HG03108 (cell line): ENCODE data around the gene FNDC5.

Experiments
- ATAC-seq: cut with Tn5 transposase; IDR thresholded peaks from one replicate; pipeline ENCODE4 v1.9.1; 2021; ENCODE audit warnings: moderate library complexity; ENCODE audit not compliant: unreplicated experiment

FNDC5 gene

DNA sequence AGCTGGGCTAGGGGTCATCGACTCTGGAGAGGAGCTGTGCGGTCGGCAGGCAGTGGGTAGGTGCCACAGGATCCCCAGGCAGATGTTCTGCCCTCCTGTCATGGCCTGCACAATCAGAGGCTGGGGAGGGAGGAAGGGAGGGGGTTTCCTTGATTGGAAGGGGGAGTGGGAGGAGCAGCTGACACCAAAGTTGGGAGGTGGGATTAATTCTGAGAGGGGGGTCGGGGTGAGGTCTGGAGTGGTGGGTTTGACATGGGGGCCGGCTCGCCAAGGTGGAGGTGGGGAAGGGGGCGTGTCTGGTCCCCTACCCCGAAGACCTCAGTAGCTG lies 14.9 kb upstream of the FNDC5 start:
- ATAC-seq = no peak

DNA sequence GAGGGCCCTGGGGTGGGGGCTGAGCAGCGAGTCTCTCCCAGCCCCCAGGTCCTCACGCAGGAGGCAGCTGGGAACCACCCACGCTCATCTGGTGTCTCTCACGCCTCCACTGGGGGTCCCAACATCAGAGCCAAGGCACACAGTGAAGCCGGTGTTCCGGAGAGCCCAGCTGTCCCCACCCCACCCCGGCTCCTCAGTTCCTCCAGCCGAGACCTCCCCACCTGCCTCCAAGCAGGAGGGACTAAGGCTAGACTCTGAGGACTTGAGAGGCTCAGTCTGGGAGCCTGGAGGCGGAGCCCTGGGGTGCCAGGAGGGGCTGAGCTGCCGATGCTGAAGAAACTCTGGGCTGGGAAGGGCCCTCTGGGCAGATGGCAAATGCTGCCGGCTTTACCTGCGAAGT lies 14.0 kb upstream of the FNDC5 start:
- no peak for ATAC-seq

DNA sequence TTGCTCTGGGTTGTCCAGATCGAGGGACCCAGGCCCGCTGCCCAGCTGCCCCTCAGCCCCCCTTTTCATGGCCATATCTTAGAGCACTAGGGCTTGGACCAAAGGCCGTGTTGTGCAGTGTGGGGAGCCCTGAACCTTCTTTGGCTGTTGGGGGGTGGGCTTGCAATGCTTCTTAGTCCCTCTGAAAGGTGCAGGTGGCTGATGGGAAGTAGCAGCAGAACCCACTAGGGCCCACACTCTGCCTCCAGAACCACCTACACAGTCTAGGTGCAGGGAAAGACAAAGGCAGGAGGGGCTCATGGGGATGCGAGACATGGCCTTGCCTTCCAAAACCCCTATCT lies 13.3 kb upstream of the FNDC5 start:
- no peak for ATAC-seq

DNA sequence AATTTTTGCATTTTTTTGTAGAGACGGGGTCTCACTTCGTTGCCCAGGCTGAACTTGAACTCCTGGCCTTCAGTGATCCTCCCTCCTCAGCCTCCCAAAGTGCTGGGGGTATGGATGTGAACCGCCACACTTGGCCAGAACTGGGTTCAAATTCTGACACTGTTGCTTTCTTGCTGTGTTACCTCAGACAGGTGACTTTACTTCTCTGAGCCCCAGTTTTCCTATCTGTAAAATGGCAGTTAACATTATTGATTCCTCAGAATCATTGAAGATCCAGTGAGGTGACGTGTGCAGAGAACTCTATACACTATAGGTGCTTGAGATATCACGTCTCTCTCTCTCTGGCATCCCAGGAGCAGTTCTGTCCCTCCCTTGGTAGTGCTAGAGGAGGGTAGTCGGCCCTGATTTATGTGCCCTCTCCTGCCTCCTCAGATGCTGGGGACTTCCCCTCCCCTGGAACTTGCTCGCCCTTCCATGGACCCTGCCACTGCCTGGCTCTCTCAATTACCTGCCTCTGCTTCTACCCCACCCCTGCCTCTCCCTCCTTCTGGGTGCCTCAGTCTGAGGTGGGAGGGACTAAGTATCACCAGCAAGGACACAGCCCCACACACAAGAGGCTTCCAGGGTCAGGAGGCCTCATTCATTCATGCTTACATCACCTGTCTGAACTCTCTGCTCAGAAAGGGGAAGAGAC lies 12.8 kb upstream of the FNDC5 start:
- ATAC-seq = no peak

DNA sequence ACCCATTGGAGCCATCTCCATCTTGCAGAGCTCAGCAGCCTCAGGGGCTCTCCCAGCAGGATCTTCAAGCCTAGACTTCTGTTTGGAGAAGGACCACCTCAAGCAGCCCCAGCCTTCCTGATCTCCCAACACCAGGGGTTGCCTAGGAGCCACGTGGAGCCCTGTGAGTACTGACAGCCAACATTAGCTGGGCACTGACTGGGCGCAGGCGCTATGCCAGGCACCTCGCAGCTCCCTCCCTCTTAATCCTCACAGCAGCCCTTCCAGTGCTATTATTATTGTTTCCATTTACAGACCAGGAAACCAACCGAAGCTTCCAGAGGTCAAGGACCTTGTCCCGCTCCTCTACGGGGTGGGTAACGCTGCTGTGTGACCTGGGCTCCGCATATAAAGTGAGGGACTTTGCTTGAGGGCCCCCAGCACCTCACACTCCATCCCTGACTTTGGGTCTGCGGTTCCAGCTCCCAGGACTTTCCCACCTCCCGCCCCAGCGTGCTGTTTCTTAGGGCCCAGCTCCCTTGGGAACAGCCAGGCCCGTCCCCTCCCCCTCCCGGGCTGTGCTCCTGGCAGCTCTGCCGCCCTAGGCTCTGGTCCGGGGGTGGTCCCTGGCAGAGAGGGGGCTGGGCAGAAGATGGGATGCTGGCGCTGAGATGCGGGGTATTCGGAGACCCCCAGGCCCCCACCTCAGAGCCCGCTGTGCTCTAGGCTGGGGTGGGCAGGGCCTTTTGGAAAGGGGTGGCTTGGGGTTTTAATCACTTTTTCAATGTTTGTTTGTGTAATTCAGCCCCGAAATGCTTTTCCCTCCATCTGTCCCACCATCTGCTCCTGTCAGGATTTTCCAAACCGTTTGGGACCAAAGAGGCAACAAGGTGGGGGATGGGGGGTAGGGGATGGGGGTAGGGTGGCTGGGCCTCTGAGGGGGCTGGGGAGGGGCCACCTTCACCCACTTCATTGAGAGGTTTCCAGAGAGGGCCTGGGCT lies 11.4 kb upstream of the FNDC5 start:
- ATAC-seq = no peak

DNA sequence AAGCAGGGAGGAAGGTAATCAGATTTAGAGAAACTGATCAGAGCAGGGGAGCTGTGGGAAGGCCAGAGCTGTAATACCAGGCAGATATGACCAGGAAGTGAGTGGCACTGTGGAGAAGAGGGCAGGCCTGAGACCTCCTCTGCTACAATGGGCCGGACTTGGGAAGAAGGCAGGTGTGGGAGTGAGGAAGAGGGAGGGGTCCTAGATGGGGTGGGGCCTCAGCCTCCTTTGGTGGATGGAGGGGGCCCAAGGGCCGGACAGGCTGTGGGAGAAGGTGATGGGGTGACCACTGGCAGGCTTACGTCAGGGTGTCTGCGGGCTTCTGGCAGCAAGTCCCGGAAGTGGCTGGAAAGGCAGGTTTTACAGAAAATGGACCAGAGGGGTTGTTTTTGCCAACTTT lies 10.6 kb upstream of the FNDC5 start:
- ATAC-seq = no peak

DNA sequence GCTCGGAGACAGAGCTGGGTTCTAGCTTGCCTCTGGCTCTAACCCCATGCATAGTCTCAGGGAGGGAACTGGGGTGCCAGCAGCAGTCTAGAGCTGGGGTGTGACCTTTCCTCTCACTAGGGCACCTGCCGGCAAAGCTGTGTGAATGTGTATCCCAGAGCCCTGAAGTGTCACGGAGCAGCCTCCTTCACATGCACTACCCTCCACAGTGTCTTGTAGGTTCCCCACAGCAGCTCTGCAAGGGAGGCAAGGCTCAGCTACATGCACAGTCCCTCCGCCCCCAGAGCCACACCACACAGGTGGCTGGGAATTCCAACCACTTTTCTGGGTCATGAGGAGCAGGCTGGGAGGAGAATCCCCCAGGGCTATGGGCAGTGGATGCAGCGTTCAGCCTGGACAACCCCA lies 7.9 kb upstream of the FNDC5 start:
- no peak for ATAC-seq

DNA sequence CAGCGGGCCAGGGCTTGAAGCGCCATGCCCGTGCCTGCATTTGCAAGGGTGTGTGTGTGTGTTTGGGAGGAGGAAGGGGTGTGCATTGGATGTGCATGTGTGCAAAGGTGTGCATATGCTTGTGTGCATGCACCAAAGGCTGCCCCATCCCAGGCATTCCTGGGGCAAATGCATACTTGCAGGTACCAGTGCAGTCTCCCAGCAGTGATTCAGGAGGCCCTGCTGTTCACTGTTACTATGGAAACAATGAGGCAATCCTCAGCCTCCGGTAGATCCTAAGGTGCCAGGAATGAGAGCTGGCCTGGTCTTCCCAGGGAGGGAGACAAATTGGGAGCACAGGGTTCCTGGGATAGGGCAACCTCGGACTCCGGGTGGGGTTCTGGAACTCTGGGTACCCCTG lies 7.5 kb upstream of the FNDC5 start:
- no peak for ATAC-seq

DNA sequence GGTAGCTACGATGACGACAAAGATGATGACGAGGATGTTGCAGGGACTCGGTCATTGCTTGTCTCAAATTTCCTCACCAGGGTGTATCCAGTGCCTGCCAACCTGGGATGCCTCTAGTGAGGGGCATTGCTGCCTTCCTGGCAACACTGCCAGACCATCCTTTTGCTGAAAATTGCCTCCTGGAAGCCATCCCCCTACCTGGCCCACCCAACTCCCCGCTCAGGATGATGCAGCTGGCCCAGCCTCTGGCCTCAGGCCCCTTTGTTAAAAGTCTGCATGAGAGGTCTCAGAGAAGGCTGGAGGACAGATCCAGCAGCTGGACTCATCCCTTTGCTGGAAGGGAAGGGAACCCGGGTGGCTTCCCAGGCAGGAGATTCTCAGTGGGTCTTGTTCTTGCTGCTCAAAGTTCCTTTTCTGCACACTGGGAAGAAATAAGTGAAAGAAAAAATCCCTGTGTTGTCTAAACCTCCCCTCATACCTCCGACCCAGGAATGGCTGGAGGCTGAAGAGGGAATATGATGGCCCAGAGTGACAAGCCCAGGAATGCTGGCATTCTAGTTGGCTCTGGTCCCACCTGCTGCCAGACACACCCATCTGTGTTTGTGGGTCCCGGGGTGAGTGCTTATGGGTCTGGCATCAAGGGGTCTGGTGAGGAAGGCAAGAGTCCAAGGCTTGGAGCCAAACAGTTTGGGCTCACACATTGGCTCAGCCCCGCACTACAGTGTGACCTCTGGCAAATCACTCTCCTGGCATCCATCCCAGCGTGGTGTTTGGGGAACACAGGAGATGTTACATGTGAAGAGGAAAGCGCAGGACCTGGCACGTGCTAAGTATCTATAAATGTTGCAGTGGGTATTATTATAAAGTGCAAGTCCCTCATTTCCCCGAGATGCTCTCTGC lies 6.7 kb upstream of the FNDC5 start:
- ATAC-seq = no peak

DNA sequence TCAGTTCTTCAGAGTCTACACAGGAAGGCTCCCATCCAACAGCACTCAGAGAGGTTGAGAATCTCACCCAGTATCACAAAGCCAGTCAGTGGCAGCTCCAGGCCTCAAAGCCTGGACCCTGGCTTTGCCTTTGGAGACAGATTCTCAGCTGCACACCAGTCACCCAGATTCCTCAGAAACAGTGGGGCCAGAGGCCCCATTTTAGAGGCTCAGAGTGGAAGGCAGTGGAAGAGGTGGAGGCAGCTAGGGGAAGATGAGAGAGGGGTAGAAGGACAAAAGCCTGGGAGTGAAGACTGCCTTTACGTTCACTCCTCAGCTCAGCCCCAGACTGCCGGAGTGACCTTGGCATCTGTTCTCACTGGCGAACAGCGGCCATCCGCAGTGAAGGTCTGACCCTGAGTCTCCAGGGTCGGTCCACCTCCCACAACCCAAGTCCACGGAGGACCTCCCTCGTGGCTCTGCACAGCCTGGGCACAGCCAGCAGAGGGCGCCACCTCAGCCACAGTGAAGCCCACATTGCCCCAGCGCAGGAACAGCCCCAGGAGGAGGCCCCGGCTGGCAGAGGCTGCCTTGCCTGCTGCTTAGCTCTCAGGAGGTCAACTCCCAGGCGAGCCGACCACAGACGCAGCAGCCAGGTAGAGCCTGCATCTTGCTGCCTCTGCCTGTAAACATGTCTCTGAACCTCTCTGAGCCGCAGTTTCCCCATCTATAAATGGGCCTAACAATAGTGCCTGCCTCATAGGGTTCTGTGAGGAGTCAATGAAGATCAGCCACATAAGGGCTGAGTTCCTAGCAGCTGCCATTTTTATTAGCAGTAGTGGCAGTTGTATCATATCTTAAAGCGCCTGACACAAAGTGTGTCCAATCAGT lies 5.9 kb upstream of the FNDC5 start:
- no peak for ATAC-seq

DNA sequence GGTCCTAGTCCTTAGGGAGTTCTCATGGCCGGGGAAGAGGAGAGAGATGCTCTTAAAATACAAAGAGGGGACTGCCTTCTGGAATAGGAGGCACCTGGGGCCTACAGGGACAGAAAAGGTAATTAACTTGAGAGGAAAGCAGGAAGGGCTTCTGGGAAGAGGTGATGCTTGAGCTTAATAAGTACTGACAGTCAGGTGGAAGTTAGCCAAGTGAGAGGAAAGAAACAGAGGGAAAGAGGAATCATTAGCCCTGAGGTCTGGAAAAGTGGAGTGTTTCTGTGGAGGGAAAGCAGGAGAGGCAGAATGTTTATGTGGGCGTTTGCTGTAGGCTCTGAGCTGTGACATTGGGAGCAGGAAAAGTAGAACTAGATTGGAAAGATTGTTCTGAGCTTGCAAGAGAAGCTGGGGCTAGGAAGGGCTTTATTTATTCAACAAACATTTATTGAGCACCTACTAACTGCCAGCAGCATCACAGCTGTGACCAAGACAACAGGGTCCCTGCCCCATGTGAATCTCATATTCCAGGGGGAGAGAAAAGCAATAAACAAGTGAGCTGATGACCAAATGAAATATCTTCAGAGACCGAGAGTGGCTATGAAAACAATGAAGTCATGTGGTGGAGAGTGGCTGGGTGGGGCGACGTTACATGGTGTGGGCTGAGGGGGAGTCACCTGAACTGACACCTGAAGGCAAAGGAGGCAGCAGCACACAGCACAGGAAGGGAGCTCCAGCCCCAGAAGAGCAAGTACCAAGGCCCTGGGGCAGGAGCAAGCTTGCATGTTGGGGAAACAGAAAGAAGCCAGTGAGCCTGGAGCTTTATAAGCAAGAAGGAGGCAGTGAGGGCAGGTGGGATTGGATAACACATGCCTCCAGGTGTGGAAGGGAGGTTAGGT lies 4.4 kb upstream of the FNDC5 start:
- ATAC-seq = no peak

DNA sequence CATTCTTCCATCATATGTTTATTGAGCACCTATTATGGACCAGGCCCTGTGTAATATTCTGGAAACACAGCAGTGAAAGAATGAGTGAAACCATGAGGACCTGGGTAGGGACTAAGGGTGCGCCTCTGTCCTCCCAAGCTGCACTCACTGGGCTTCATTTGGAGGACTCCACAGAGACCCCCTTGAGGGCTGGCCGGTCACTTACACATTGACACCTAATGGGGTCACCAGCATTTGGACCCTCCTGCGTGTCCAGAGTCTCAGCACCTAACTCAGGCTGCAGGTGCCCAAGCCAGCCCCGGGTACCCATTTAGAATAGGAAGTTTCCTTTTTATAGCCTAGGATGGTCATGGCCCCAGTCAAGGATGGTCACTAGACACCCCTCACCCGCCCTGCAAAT lies 2.8 kb upstream of the FNDC5 start:
- ATAC-seq = no peak

DNA sequence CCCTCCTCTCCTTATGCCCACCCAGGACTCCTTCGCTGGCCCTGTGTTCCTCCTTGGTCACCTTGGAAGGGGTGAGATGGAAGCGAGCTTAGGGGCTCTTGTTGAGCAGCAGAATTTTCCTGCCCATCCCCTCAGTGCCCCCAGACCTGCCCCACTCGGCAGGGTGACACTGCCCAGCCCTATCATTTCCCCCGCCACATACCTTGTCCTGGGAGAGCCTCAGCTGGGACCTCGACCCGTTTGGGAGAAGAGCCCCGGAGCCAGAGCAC lies 1.4 kb upstream of the FNDC5 start:
- no peak for ATAC-seq

DNA sequence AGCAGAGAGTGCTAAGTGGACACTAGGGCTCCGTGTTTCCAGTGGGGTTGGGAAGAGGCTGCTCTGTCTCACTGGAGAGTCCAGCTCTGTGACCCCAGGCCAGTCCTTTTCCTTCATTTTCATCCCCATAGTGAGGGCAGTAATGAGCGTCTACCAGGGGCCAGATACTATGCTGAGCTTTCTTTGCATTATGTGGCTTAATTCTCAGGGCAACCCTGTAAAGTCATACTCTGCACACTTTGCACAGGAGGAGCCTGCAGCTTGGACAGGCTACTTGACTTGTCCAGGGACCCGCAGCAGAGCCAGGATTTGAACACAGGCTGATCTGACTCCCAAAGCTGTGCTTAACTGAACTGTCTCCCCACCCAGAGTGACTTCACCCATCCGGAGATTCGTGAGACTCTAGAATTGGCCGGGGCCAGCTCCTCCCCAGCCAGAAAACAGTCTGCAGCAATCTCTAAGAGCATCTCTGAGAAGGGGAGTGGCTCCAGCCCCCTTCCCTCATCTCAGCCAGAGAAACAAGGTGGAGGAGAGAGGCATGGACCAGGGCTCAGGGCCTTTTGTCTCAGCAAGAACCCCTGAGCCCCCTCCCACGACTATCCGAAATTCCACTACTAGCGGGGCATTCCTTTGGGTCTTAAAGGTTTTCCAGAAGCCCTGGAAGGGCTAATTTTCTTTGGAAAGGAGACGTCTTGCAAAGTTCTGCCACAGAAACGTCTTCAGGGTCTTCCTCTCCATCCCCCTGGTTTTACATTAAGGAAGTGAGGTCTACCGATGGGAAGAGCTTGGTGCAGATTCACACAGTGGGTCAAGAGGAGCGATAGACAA lies 866 bp upstream of the FNDC5 start:
- no peak for ATAC-seq

DNA sequence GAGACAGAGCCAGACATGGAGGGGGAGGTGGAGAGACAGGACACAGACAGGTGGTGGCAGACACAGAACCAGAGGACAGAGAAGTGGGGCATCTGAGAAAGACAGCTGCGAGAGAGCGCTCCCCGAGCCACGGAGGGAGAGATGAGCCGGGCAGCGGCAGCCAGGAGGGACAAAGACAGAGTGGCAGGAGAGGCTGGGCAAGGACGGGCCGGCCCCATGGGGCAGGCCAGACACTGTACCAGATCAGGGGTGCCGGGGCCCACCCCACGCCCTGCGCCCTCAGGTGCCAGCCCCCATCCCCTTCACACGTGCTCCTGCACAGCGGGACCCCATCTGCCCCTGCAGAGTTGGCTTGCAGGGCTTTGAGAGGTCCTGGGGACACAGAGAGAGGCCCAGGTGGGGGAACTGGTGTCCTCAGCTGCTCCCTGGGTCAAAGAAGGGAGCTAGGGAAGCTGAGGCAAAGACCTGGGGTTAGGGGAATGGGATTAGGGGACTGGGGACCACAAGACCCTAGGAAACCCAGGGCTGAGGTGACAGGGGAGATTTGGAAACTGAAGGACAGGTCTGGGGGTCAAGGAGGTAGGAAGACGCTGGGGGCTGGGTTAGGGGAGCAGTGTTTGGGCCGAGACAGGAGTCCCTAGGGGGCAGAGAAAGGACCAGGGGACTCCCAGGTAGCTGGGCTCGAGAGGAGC lies 643 bp downstream of the FNDC5 start:
- no peak for ATAC-seq

DNA sequence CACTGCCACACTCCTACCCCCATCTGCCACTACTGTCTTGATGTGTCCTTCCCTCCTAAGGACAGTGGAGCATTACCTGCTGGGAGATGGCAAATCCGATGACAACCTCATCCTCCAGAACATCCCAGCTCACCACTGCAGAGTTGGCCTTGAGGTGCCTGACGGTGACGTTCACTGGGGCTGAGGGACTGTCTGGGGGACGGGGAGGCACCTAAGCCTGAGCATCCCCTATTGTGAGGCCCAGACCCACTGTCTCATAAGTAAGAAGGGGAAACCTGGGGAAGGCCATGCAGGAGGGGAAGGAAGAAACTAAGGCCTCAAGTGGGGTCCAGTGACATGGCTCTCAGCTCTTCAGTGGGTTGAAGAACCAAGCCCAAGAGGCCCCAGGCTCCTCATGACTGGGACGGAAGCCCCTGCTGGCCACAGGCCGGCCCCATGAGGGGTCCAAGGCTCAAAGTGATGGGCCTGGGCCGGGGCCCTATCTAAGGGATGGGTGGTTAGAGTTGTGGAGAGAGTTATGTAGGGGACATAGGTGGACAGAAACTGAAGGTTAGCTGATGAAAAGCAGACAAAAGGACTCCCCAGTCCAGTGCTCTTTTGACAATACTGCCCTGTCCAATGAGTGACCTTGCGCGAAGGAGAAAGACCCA lies 1.8 kb downstream of the FNDC5 start:
- ATAC-seq = no peak

DNA sequence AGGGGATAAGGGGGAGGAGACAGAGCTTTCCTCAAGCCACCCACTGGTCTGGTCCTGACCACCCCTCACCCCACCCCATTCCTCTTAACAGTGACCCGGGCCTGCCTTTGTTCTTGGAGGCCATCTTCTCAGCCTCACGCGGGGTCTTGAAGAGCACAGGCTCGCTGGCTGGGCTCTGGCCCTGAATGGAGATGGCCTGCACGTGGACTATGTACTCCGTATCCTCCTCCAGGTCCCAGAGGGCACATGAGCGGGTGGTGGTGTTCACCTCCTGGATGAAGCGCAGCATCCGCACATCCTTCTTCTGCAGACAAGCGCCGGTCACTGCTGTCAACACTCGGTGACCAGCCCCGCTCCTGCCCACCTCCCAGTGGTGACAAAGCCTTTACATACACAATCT lies 2.6 kb downstream of the FNDC5 start:
- no peak for ATAC-seq

DNA sequence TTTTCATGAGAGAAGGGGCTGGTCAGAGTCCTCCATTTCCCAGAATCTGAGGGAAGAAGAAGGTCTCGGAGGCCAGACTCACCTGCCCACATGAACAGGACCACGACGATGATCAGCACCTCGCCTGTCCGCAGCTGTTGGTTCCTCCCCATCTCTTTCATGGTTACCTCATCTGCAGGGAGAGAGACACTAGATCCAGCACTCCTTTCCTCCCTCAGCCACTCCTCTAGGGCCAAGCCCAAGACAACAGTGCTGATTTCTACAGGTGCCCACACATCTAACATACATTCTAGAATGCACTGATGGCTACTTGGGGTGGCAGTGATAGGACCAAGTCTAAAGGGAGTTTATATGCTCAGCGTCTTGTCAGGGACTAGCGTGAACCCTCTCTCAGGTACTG lies 3.0 kb downstream of the FNDC5 start:
- no peak for ATAC-seq
